Tibial artery (tissue), 4 donors: ENCODE data around the gene SCARF2.

Experiments
- DNase-seq, 2 donors: peaks; one replicate each; pipeline ENCODE4 v3.0.0-alpha.2; 2019
- H3K27ac ChIP-seq, 2 donors: fragments of 200-600 bp; sonication (generic) in 1 of 2; 1 replicate in 1 of 2; 2 replicates in 1 of 2; pipeline ENCODE4 v1.5.1; 2018 to 2019; ENCODE audit warnings: mild to moderate bottlenecking in 1 of 2
- H3K27me3 ChIP-seq, 2 donors: fragments of 200-600 bp; sonication (generic) in 1 of 2; one replicate each; pipeline versions ENCODE4 v1.5.1 to v1.6.0; 2016 to 2019
- H3K36me3 ChIP-seq, 3 donors: fragments of 200-600 bp; sonication (generic) in 2 of 3; one replicate each; pipeline ENCODE4 v1.5.1; 2016 to 2019; ENCODE audit warnings: mild to moderate bottlenecking in 2 of 3
- H3K4me1 ChIP-seq, 4 donors: fragments of 200-600 bp; sonication (generic) in 2 of 4; 1 replicate in 3 of 4; 2 replicates in 1 of 4; pipeline ENCODE4 v1.5.1; 2016 to 2019
- H3K4me3 ChIP-seq, 2 donors: fragments of 200-600 bp; sonication (generic) in 1 of 2; 1 replicate in 1 of 2; 2 replicates in 1 of 2; pipeline ENCODE4 v1.5.1; 2018 to 2019; ENCODE audit warnings: mild to moderate bottlenecking in 2 of 2
- H3K9me3 ChIP-seq, 3 donors: fragments of 200-600 bp; sonication (generic) in 1 of 3; one replicate each; pipeline ENCODE4 v1.5.1; 2016 to 2019
- CTCF ChIP-seq, 2 experiments: fragments of 200-600 bp in 1 of 2; fragments of 450-650 bp in 1 of 2; IDR thresholded peaks; one replicate each; pipeline ENCODE4 v1.5.1; 2017 to 2019; ENCODE audit warnings: antibody characterized with exemption in 2 of 2, mild to moderate bottlenecking in 1 of 2, moderate library complexity in 1 of 2
- intact Hi-C: fragments of 100-400 bp; cut with DNase I; formaldehyde crosslinking; loops from one replicate; pipeline ENCODE4 v1.15.0; 2023; ENCODE audit warnings: low total_unique reads

Gene SCARF2

GRCh38 chr22:20469110-20469868, 31.7 kb upstream of the SCARF2 start:
- intact Hi-C loops, result no loop called here
- H3K4me1 ChIP-seq, result no peaks in the 10 kb centered on the region

GRCh38 chr22:20466659-20467379, 29.2 kb upstream of the SCARF2 start:
- intact Hi-C loops, result no loop called here
- no peak overlapping the region for H3K4me3 ChIP-seq
- no peak for DNase-seq
- peaks cover 7 to 58% (median 29%) of the 10 kb centered on the region in 3 donors for H3K36me3 ChIP-seq
- no peaks in the 10 kb centered on the region for H3K27me3 ChIP-seq
- peaks cover 0 to 2% (median 0%) of the 10 kb centered on the region in 4 donors for H3K4me1 ChIP-seq
- no peak for TF ChIP-seq CTCF (IDR thresholded peaks at IDR 0.05)
- H3K9me3 ChIP-seq, result no peaks in the 10 kb centered on the region
- no peak overlapping the region for H3K27ac ChIP-seq

More at GRCh38 chr22:20469110-20469868, 31.7 kb upstream of the SCARF2 start:
- Histone ChIP-seq H3K27me3 (no peaks in the 10 kb centered on the region), H3K4me3 (no peak overlapping the region), H3K9me3 (no peaks in the 10 kb centered on the region), H3K36me3 (peaks cover 7 to 50% (median 29%) of the 10 kb centered on the region in 3 donors), H3K27ac (no peak overlapping the region)
- no peak for TF ChIP-seq CTCF (IDR thresholded peaks at IDR 0.05)
- DNase-seq, result no peak

GRCh38 chr22:20465759-20466077, 28.1 kb upstream of the SCARF2 start:
- Histone ChIP-seq H3K36me3 (peaks cover under 1 to 49% (median 24%) of the 10 kb centered on the region in 3 donors), H3K27me3 (no peaks in the 10 kb centered on the region), H3K27ac (no peak overlapping the region), H3K9me3 (no peaks in the 10 kb centered on the region), H3K4me3 (no peak overlapping the region), H3K4me1 (peaks cover 0 to 2% (median 0%) of the 10 kb centered on the region in 4 donors)
- intact Hi-C loops, result no loop called here
- TF ChIP-seq CTCF (IDR thresholded peaks at IDR 0.05), result no peak
- DNase-seq, result no peak

GRCh38 chr22:20464912-20465758, 27.5 kb upstream of the SCARF2 start:
- peaks cover 0 to 43% (median 18%) of the 10 kb centered on the region in 3 donors for H3K36me3 ChIP-seq
- no peaks in the 10 kb centered on the region for H3K27me3 ChIP-seq
- no peak overlapping the region for H3K27ac ChIP-seq
- peaks cover 0 to 2% (median 0%) of the 10 kb centered on the region in 4 donors for H3K4me1 ChIP-seq
- intact Hi-C loops, result no loop called here
- DNase-seq, result no peak
- no peaks in the 10 kb centered on the region for H3K9me3 ChIP-seq
- TF ChIP-seq CTCF (IDR thresholded peaks at IDR 0.05), result no peak
- no peak overlapping the region for H3K4me3 ChIP-seq

- peaks cover 0 to 36% (median 15%) of the 10 kb centered on the region in 3 donors for H3K36me3 ChIP-seq
- no peak overlapping the region for H3K27ac ChIP-seq
- intact Hi-C loops, result no loop called here
Observed at GRCh38 chr22:20464096-20464614, 26.5 kb upstream of the SCARF2 start.

More at GRCh38 chr22:20464096-20464614, 26.5 kb upstream of the SCARF2 start:
- Histone ChIP-seq H3K27me3 (no peaks in the 10 kb centered on the region), H3K9me3 (no peaks in the 10 kb centered on the region), H3K4me1 (peaks cover 0 to 2% (median 0%) of the 10 kb centered on the region in 4 donors), H3K4me3 (no peak overlapping the region)
- DNase-seq, result no peak
- no peak for TF ChIP-seq CTCF (IDR thresholded peaks at IDR 0.05)
